ENCODE data around the gene PCP4.
A peak's percentile ranks its signal among the peaks of the same experiment; 100 is the strongest.

Gene PCP4

DNA sequence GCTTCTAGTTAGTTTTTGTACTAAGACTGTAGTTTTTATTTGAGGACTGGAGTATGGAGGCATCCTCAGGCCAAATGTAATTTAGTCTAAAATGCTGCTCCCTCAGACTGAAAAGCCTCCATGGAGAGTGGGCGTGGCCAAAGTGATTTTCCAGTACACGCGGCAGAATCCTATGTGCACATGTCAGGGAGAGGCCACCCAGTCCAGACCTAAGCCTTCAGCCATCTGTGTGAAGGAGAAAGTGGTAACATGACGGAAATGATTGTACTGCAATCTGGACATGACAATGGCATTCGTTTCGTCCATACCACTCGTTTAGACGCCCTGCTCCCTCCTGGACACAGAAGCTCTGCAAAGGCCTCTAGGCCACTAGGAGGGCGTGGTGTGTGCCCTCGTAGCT lies 56.2 kb downstream of the PCP4 start:
- DNase-seq (ENCODE audit: low read depth): no peak

DNA sequence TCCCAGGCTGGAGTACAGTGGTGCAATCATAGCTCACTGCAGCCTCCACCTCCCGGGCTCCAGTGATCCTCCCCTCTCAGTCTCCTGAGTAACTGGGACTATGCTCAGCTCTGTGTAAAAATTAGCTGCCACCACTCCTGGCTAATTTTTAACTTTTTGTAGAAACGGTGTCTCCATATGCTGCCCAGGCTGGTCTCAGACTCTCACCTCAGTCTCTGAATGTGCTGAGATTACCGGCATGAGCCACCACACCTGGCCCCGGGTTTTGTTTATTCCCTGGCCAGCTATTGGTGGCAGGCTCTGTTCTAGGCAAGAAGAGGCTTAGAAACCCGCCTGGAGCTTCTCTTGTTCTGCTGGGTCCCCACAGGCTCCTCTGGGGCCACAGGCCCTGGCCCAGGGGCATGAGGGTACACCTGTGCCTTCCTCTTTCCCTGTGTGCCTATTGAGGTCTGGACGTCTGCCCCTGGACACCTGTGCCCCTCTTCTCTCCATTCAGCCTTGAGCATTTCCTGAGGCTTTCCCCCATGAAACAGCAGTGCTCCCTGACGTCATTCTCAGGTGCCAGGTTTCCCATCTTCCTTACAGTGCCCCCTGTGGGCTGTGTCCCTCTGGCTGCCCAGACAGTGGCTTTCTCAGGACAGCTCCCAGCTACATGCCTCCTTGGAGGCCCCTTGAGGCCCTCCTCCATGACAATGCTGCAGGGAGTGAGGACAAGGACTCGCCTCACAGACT lies 57.5 kb downstream of the PCP4 start:
- DNase-seq (ENCODE audit: low read depth): no peak

DNA sequence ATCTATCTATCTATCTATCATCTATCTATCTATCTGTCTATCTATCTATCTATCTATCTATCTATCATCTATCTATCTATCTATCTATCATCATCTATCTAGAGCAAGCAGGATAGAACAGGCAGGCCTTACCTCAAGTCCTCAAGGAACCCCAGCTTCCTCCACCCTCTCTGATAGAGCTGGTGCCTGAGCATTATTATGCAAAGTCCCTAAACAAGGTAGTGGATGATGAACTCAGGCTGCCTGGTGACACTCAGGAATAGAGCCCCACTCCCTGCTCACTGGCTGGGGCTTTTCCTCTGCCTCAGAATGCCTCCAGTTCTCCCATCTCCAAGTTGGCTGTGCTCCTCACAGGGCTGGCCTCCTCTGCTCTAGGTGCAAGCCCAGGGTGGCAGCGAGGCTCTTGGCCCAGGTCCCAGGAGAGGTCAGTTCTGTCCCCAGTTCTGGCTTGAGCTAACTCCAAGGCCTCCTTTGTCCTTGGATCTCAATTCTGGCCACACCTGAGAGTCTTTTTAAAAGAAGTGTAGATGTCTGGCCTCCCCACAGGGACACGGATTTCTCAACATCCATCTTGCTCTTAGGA lies 60.2 kb downstream of the PCP4 start:
- no peak for DNase-seq (ENCODE audit: low read depth)

DNA sequence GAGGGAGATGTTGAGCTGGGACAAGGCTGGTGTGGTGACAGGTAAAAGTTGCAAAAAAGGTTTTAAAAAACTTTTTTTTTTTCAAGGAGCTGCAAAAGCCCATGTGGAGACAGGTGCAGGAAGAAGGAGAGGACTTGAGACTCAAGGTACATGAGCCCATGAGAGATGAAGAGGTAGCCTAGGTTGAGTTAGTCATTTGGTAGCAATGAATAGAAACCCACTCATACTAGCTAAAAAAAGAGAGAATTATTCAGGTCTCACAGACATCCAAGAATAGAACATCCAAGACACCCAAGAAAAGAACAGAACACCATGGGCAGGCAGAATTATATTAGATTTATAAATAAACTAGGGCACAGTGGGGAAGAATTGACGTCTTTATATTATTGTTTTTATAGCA lies 65.1 kb downstream of the PCP4 start:
- no peak for DNase-seq (ENCODE audit: low read depth)

DNA sequence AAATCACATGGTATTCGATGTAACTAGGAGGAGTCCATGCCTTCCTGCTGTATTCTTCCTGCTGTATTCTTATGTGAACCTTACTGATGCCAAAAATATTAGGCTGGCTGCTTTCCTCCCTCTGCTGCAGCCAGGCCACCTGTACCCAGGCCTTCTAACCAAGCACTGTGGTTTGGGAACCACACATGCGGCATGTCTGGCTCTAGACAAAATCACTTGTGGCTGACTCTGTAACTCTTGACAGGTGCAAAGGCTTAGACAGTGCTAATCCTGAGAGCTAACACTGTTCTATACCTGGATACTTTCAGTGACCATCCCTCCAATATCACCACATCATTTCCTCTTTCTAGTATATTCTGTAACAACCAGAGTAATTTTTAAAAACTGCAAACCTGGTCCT lies 67.7 kb downstream of the PCP4 start:
- no peak for DNase-seq (ENCODE audit: low read depth)

DNA sequence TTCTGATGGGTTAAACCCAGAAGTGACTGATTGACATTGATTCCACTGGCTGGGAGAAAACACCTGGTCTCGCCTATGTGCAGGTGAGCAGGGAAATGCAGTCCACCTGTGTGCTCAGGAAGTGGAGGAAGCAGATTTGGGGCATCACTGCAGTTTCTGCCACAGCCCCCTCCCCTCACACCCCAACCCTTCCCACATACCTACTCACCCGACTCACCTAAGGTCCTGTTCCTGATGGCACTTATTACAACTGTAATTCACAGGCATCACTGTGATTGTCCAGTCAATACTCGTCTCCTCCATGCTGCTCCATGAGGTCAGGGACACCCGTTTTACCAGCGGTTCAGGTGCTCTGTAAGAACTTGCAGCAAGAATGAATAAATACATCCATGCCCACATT lies 68.5 kb downstream of the PCP4 start:
- DNase-seq (ENCODE audit: low read depth): no peak

DNA sequence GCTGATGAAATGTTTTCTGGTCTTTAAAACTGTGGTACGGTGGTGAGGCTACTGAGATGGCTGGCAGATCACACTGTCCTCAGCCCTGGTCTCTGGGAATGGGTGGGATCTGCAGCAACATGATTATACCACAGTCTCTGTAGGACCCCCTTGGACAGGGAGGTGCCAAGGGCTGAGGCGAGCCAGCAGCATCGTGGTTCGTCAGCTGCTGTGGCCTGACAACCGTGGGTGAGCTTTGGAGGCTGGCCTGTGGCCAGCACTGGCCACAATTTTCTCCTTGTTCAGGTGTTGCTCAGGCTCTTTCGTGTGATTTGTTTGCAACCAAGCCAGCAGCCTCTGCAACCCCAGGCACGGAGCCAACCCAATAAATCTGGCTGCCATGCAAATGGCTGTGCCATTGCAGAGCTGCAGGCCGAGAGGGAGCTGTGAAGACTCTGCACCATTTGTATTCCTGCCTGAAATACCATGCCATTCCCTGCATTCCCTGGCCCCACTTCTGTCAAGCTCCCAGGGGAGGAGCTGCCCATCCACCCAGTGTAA lies 70.9 kb downstream of the PCP4 start:
- no peak for DNase-seq (ENCODE audit: low read depth)

DNA sequence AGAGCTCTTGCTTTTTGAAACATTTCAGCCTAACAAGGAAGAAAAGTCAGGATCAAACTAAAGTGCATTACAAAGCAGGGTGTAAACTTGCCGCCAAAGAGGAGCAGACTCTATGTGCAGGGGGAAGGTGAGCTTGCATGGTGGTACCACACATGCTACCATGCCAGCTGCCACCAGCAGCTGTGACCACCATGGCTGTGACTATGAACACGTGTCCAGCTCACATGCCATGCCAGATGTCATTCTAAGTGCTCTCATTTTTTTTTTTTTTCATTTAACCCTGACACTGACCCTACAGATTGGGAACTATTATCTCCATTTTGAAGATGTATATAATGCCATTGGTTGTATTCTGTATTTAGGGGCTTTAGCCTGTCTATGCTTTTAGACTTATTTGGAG lies 79.0 kb downstream of the PCP4 start:
- no peak for DNase-seq (ENCODE audit: low read depth)

DNA sequence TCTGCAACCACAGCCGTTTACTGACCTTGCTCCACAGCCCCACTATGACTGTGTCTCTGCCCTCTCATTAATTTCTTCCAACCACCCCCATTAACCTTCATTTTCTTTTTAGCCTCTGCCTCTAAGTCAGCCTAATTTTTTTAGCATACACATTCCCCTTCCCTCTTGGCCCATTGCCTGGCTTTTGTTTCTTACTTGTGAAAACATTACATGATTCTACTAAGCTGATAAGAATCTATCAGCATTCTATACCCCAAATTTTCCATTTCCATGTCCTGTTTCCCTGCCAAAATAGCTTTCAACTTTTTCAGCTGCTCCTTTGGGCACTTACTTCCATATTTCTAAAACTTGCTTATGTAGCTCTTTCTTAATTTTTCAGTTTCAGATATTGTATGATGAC lies 79.8 kb downstream of the PCP4 start:
- no peak for DNase-seq (ENCODE audit: low read depth)

DNA sequence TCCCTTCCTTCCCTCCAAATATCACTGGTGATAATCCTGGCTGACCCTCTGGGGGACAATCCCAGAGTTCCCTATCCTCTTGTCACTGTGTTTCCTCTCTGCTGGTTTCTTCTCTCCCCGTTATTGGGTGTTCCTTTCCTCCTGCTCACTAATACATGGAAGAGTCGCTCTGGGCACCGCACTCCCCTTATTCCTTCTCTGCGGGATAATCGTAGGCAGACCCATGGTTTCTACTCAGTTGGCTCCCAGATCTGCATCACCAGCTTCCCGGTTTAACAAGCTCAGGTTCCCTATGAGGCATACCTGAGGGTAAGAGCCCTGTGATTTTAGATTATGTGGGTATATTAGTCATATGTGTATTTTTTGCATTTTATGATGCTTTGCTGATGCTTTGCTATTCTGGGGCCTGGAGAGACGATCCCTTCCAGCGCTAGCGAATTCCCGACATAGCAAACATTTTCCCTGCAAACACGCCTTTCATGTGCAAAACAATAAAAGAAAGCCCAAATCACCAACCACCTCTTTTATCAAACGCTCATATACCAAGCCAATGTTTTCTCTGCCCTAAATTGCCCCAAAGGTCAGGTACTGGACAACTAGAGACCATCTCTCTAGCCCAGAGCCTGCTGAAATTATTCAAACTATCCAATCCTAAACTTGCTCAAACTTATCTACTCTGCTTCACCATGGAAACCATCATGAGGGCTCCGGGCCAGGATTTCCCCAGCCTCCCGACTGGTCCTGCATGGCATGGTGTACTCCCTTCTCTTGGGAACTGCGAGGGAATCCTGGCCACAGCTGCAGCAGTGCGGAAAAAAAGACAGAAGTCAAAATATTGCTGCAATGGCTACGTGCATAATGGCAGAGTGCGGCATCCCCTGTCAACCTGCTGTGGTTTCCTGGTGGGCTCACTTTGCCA lies 84.2 kb downstream of the PCP4 start:
- no peak for DNase-seq (ENCODE audit: low read depth)

DNA sequence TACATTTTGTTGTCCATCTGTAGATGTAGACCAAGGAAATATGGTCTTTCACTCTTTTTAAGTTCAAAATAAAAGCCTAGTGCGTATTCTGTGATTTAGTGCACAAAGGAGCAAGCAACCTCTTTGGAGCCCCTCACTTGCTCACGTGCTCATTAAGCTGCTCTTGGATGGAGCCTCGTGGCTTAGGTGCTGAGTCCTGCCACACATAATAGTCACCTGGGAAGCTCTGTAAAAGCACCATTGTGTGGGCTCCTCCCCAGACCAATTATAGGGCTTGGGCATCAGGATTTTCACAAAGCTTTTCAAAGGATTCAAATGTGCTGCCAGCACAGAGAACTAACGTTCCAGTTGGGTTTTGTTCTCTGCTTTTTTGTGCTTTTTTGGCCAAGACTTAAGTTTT lies 85.0 kb downstream of the PCP4 start:
- DNase-seq (ENCODE audit: low read depth): no peak

DNA sequence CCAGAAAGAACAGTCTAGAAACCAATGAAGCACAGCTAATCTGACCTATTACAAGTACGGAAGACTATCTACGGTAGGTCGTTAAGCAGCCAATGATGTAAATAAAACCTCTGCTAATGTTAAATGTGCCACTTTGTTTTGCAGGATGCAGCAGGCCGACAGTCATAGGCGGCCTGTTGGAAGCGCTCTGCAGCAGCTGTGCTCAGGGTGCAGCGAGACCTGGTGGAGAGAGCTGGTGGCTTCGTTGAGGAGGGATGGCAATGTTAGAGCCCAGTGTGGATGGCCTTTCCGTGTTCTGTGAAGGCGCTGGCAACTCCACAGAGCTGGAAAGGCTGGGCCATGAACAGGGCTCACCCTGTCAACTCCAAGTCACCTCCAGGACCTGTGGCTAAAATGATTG lies 87.3 kb downstream of the PCP4 start:
- DNase-seq (ENCODE audit: low read depth): no peak

DNA sequence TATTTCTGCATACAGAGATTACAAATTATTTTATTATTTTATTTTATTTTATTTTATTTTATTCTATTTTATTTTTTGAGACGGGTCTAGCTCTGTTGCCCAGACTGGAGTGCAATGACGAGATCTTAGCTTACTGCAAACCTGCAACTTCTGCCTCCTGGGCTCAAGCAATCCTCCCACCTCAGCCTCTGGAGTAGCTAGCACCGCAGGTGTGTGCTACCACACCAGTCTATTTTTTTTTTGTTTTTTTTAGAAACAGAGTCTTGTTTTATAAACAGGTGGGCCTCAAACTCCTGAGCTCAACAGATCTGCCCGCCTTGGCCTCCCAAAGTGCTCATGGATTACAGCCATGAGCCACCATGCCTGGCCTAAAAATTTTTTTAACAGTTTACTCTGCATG lies 88.1 kb downstream of the PCP4 start:
- no peak for DNase-seq (ENCODE audit: low read depth)

DNA sequence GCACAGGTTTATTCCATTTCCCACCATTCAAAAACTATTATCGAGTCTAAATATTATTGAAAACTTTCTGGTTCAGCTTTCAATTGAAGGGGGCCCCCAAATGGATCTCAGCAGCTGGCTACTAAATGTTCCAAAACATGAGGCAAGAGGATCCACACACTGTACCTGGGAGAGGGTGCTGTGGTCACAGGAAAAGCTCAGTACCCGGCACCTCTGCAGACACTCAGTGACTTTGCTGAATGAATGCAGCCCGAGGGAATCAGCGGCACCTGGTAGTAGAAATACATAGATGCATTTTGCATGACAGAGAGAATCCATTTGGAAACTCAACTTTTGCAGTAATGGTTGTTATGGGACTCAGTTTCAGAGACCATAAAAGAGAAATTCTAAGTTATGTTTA lies 89.3 kb downstream of the PCP4 start:
- no peak for DNase-seq (ENCODE audit: low read depth)

DNA sequence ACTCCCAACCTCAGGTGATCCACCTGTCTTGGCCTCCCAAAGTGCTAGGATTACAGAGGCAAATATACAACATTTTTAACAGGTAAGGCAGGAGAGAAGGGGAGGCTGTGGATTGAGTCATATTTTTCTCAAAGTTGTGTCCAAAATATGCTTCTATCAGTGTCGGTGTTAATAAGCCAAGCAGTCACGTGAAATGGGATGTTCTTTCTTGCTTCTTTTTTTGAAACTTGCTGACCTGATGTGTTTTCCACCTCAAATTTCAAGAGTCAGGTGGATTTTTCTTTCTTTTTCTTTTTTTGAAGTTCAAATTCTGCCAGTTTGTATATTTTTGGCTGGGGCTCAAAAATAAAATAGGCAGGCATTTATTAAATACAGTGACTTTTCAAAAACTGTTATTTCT lies 91.5 kb downstream of the PCP4 start:
- DNase-seq (ENCODE audit: low read depth): no peak

DNA sequence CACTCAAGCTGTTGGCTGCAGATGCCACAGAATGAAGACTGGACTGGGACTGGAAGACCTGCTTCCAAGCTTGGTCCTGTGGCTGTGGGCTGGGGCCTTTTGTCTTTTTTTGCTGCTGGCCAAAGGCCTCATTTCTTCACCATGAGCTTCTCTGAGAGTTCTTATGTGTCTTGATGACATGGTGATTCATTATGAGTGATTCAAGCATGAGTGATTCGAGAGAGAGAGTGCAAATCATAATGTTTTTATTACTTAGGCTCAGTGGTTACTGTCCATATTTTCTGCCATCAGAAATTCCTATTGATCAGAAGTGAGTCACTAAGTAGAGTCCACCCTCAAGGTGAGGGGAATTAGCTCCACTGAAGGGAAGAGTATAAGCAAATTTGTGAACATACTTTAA lies 94.0 kb downstream of the PCP4 start:
- DNase-seq (ENCODE audit: low read depth): peak; percentile 7

DNA sequence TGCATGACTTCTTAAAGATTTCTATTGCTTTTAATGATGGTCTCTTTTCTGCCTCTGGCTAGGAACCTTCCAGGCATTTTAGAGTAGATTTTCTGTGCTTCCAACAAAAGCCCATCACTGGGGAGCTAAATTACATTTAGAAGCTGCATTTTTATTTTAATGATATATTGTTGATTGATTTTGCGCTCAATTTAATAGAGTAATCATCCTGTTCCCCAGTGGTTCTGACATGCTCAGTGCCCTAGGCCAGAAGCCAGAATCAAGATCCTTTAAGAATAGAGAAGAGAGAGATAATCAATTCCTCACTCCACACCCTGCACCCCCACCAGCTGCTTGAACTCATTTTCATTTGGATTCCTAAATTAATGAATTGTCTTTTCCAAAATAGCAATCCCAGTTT lies 97.8 kb downstream of the PCP4 start:
- no peak for DNase-seq (ENCODE audit: low read depth)

DNA sequence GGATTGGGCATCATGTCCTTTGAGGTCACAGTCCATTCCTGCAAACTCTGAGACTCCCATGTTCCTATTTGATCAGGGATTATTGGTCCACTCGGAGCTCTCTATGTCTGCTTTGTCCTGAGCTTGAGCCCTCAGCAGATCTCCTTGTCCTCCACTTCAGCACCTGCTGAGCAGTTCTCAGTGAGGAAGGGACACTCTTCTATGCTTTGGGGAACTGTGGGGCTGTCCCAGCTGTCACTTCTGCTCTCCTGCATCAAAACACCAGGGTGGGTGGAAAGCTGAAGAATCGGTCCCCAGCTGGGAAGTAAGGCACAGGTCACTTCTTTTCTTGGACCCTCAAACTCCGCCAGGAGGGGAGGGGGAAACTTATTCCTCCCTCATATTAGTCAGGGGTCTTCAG lies 99.5 kb downstream of the PCP4 start:
- DNase-seq (ENCODE audit: low read depth): no peak

DNA sequence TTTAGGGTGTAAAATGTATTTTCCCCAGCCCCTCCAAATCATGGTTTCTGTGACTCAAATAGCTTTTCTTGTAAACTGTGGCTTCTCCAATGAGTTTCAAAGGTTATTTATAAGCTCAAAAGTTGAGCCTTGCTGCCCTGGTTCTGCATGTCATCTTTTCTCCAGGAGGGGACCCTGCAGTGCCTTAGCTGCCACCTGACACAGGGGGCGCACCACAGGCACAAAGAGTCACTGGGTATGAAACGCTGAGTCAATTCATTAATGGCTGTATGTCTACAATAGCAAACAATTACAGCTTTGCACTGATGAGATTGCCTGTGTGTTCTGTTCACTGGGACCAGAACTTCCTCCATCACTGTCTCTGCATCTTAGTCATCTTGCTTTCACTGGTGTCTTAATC lies 100.8 kb downstream of the PCP4 start:
- no peak for DNase-seq (ENCODE audit: low read depth)

DNA sequence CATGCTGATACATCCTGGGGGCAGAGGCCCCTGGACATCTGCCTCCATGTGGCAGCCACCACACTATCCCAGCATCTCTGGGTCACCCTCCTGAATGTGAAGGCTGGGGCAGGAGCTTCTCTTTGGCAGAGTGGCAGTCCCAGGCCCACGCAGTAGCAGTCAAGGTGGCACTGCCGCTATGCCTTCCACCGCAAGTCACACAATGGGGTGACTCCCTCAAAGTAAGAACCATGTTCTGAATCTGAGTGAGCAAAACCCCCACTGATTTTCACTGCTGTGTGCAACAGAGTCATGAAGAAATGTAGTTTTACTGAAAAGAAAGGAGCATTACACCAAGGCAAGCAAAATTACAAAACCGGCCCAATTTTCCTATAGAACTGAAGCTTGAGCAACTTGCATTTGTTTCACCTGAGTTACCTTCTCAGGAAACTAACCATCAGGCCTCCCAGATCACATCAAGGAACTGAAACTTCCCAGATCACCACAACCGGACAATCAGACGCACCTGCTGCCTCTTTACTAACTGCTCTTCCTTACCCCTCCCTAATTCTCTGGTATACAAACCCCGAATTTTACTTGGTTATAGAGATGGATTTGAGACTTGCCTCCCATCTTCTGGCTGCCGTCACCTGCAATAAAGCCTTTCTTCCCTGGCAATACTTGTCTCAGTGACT lies 102.6 kb downstream of the PCP4 start:
- no peak for DNase-seq (ENCODE audit: low read depth)

DNA sequence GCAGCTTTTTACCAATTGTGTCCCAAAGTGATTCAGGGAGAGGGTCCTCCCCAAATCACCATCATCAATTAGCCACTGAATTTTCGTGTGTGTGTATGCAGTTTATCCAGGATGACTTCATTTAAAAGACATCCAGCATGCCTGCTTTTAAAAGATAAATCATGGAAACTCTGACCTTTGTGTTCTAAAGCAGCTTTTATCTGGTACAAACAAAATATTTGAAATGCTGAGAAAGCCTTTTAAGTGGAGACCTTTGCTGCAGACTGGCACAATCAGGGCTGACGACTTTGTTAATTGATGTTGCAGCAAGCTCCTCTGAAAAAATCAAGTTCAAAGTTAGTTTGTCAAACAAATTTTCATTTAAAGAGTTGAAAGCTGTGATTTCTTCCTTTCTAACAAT lies 104.7 kb downstream of the PCP4 start:
- DNase-seq (ENCODE audit: low read depth): no peak

DNA sequence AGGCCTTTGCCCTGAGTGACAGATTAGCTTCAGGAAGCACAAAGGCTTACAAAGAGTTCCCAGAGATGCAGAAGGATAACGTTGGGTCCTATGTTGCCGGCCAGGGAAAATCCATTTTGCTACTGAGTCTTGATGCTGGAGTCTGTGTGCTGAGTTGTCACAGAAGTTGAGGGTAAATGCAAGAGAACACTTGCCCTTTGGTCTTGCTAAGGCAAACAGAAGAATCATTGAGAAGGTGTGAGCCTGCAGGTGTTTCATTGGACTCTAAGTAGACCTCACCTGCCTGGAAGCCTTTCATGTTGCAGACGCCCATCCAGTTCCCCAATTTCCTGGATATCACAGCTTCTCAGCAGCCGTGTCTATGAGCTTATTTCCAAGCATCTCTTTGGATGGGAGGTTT lies 105.2 kb downstream of the PCP4 start:
- no peak for DNase-seq (ENCODE audit: low read depth)
